ENCODE measurements around the gene SGPL1.

Gene SGPL1

DNA sequence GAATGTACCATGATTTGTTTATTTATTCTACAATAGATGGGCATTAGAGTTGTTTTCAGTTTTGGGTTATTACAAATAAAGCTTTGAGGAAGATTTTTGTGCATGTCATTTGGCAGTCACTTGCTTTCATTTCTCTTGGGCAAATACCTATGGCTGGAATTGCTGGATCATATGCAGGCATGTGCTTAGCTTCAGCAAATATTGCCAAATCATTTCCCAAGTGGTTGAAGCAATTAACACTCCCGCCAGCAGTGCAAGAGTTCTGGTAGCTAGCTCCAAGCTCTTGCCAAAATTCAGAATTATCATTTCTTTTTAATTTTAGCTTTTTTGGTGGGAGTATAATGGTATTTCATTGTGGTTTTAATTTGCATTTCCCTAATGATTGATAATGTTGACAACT is 105.5 kb downstream of the SGPL1 start:
- no peak for DNase-seq (ENCODE audit: low spot score)

DNA sequence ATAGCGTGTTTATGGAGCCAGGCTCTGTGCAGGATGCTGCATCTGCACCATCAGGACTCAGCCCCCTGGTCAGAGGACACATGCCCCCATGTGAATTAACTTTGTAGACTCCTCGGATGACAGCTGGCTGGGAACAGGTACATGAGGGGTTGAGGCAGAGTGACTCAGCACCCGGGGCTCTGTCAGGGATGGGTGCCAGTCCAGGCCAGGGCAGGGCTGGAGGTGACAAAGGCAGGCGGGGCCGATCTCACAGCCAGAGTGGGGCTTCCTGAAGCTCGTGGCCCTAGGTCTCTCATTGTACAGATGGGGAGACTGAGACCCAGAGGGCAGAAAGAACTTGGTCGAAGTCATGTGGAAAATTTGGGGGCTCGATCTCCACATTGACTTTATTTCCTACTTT is 107.9 kb downstream of the SGPL1 start:
- DNase-seq (ENCODE audit: low spot score) = no peak

DNA sequence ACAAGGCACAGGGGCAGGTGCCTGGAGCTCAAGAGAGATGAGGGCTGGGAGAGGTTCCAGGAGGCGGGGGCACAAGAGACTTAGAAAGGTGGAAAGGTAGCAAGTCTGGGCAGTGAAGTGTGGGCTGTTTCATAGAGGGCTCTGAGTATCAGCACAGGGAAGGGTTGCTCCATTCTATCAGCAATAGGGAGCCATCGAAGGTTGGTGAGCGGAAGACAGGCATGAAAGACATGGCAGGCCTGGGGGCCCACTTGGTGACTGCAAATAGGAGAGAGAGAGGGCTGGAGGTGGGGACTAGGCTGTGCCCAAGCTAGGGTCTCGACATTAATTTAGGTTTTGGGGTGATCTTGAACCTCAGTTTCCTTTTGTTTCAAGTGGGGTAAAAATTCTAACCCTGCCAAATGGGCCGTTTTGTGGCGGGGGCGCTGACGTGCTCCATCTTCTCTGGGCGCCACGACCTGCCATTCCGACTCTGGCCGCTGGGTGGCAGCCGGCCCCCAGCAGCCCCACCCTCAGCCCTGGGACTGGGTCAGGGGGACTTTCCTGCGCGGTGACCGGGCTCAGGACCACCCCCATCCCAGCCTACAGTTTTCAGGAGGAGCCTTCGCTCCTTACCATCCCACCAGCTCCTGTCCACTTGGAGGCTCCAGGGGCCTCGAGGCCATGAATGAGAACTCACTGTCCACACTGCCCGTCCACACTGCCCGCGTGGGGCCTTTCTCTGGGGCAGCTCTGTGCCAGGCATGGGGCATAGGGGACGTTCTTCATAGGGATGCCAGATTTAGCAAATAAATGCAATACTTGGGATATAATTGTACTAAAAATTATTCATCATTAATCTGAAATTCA is 109.9 kb downstream of the SGPL1 start:
- DNase-seq (ENCODE audit: low spot score) = no peak

DNA sequence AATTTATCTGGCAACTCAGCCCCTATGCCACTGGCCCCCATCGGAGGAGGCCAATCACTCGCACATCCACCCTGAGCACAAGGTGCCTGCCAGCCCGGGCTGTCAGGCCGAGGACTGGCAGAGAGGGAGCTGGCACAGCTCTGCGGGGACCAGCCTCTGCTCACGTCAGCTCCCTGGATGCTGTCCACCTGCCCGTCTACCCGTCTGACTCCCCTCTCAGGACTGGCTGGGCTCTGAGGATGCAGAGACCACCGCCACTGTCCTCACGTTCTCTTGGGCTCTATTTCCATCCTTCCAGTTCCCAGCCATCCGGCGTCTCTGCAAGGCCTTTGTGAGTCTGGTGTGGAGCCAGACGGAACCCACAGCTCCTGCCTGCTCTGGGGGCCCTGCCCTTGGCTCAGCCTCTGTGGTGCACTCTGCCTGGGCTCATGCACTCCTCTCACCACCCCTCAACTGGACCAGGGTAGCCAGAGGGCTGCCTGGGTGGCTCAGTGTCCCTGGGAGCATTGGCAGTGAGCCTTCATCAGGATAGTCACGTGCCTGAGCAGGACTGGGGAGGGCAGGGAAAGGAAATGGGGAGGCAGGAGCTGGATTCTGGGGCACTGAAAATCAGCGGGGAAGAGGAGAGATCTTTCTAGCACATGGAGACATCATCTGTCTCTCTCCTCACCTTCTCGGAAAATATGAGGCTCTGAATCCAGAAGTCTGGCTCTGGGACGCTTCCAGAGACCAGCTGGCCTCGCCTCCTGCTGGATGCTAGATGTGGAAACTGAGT is 110.7 kb downstream of the SGPL1 start:
- no peak for DNase-seq (ENCODE audit: low spot score)

DNA sequence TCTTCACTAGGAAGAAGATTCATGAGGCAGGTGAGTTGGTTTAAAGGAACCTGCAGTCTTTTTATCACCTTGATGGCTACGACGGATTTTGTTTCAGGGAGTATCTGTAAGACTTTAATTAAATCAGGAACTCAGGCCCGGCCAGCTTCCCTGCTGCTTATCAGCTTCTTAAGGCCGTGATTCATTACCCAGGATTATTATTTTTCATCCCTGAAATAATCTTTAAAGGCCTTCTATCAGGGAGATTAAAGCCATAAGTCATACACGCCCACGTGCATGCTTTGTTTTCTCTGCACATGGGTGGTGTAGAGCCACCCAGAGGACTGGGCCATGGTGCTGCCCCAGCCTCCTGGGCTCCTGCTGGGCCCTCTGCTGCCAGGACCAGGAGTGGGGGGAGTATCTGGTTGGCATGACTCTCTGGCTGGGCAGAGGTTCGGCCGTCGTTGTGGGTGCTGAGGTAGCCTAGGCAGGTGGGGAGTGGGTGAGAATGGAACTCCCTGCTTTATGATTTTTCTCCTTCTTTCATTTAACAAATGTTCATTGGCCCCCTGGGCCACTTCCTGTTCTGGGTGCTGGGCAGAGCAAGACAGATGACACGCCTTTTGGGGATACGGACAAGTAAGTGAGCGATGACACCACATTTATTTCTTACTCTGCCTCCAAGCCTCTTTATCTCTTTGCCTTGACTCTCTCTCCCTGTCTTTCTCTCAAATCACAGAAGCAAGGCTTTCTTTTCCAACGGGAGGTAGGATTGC is 111.6 kb downstream of the SGPL1 start:
- no peak for DNase-seq (ENCODE audit: low spot score)

DNA sequence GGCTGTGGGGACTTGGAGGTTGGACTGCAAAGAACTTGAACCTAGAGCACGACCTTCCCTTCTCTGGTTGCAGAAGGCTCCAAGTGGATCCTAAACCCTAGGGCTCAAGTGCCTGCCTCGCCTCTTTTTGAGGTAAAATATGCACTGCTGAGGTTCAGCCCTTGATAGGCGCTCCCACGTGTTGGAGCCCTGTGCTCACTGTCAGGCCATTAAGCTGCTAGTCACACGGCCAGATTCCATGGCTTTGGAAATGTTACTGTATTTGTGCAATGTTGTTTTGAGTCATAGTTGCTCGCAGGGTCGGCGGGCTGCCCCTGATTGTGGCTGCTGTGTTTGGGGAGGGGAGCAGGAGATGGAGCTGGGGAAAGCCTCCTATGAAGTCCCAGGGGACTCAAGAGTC is 112.4 kb downstream of the SGPL1 start:
- no peak for DNase-seq (ENCODE audit: low spot score)

DNA sequence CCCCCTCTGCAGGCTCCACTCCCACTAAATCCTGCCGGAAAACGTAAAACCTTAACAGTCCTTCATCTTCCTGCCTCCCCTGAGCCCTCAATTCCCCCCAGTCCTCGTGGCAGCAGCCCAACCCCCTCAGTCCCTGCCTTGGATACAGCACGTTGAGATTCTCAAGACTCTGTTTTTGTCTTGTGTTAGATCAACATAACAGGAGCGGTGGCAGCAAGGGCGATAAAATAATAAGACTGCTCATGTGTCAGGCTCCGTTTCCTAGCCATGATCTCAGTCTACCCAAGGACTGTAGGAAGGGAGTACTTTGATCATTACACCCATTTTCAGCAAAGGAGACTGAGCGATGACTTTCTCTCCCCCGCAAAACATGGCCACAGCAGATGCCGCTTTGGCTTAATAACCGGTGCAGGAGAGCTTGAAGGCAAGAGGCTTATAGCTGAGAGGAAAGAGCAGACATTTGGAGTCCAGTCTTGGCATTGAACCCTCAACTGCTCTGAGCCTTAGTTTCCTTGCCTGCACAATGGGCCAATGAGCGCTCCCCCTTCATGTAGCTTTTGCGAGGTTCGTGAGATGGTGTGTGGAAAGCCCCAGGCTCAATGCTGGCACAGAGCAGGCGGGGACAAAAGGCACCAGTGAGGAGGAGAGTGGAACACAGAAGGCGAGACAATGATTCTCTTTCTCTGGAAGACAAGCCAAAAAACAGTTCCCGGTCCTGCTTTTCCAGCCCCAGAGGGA is 114.7 kb downstream of the SGPL1 start:
- DNase-seq (ENCODE audit: low spot score) = no peak
